Central memory CD4-positive, alpha-beta T cell (primary cell): Measurements from ENCODE around the gene ADAMTS16.

Source experiments
- DNase-seq: peaks from one replicate; pipeline ENCODE4 v3.0.0; 2022

ADAMTS16 gene

GRCh38 chr5:5246736-5247135, 106.6 kb downstream of the ADAMTS16 start:
- no peak for DNase-seq

DNA sequence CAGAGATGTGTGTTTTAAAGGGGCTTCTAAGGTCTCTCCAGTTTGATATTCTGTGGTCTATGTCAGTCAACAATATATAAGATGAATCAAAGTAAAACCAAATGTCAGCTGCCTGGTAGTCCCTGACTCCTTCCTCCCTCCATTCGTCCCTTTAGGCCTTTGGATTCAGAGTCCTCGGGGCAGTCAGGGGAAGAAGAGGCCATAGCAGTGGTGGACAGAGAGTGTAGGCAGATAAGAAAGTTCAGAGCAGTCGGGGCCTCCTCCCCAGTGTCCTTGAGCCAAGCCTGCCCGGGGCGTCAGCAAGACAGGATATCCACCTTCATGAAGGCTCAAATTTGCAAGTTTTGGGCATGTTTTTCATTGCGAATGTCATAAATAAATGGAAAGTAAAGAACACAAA, 110.6 kb downstream of the ADAMTS16 start:
- no peak for DNase-seq

GRCh38 chr5:5252106-5252505, 112.0 kb downstream of the ADAMTS16 start:
- DNase-seq: no peak

- no peak for DNase-seq
These were observed 117.2 kb downstream of the ADAMTS16 start for GRCh38 chr5:5257353-5257752.

DNA sequence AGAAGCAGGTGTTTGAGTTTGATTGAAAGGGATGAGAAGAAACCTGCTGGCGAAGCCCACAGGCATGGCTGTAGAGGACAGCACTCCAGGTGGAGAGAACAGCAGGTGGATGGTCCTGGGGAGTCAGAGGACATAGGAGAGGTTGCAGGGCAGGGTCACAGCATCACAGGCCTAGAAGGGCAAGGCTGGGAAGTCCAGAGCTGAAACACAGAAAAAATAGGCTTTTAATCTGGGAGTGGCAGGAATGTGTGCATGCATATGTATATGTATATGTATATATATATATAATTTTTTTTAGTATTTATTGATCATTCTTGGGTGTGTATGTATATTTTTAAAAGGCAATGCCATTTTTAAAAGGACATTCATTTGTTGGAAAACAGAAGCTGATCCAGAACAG, 118.4 kb downstream of the ADAMTS16 start:
- DNase-seq: no peak

GRCh38 chr5:5264727-5265126, 124.6 kb downstream of the ADAMTS16 start:
- DNase-seq: no peak

- no peak for DNase-seq
These were observed 126.2 kb downstream of the ADAMTS16 start for GRCh38 chr5:5266297-5266696.

GRCh38 chr5:5270161-5270560, 130.0 kb downstream of the ADAMTS16 start:
- no peak for DNase-seq

GRCh38 chr5:5270958-5271785, 131.0 kb downstream of the ADAMTS16 start:
- DNase-seq: no peak

- DNase-seq: no peak
These were observed 131.7 kb downstream of the ADAMTS16 start for GRCh38 chr5:5271786-5272321.

GRCh38 chr5:5273398-5273797, 133.3 kb downstream of the ADAMTS16 start:
- DNase-seq: no peak

GRCh38 chr5:5273976-5274375, 133.8 kb downstream of the ADAMTS16 start:
- no peak for DNase-seq

DNA sequence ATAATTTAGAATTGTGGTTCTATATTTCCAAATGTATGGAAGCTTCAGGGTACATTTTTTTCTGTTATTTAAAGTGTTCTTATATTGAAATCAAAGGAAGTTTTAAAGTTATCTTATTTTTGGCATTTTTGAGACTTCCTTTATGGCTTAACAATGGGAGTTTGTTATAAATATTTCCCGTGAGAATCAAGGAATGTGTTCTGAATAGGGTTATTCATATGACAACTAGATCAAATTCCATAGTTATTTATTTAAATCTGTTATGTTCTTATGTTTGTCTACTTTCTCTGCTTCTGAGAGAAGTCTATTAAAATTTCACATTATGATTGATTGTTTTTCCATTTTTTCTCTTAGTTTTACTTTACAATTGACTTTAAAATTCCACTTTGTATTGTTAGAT, 135.1 kb downstream of the ADAMTS16 start:
- DNase-seq: no peak

DNA sequence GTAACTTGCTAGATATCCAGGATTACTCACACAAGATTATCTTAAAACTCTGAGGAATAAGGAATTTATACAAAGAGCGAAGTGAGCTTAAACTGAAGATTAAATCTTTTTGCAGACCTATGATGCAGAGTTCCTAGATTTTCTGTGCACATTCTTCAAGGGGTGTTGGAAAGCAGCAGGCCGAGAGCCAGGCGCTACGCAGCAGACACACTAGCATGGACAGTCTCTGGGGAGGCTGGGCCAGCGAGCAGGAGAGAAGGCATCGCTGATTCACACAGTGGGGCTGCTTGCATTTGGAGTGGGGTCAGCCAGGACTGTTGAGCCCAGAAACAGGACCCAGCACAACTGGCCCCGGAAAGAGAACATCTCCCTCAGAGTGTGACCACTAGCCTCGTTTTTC, 136.3 kb downstream of the ADAMTS16 start:
- DNase-seq: no peak

GRCh38 chr5:5276951-5277517, 136.9 kb downstream of the ADAMTS16 start:
- DNase-seq: no peak

GRCh38 chr5:5278201-5278814, 138.2 kb downstream of the ADAMTS16 start:
- DNase-seq: no peak

DNA sequence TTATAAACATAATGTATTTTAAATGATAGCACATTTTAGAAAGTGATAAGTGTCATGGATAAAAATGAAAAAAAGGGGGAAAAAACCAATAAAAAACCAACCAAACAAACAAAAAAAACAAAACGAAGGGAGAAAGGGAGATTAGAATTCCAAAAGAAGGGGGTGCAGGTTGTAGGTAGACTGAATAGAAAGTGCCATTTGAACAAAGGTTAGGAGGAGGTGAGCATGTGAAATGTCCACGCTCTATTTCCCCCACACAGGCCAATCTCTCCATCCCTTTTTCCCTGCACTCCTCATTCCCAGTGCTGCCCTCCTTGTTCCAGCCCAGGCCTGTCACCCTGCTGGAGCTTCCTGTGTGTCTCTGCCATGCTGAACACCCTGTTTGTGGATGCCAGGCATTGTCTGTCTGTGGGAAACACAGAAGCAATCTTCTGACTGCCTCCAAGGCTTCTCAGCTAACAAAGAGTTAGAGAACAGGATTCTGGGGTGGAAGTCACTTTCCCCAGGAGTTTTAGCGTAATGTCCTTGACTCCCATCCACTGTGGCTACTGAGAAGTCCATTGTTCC, 138.8 kb downstream of the ADAMTS16 start:
- no peak for DNase-seq

DNA sequence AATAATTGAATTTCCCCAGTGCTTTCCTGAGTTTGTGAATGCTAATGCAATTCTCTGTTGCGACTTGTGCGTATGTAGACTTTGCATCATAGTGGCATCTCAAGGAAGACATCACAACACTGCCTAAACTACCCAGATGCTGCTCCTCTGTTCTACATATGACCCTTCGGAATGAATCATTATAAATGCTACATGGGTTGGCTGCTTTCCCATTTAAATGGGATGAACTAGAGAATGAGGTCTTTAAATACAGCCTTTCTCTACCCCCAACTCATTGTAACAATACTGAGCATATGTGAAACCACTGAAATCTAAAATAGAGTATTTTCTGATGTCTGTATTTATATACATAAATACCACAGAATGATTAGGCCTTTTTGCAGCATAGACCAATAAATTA, 145.8 kb downstream of the ADAMTS16 start:
- DNase-seq: no peak

DNA sequence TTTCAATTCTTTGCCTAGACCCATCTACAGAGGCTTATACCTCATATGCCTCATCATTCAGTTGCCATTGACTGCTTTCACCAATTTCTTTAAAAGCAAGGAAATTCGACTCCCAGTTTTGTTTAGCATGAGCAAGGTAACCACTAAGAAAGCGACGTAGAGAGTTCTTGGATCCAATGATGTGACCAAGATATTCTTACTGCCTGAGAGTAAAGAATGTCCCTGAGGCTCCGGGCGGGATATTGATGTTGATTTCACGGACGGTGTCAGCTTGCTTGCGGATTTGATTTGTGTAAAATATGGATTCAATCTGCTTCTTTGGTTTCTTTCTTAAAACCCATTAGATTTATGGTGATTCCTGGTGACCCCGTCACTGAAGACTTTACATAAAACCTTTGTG, 147.3 kb downstream of the ADAMTS16 start:
- DNase-seq: no peak

- no peak for DNase-seq
These were observed 148.1 kb downstream of the ADAMTS16 start for GRCh38 chr5:5288201-5288600.

DNA sequence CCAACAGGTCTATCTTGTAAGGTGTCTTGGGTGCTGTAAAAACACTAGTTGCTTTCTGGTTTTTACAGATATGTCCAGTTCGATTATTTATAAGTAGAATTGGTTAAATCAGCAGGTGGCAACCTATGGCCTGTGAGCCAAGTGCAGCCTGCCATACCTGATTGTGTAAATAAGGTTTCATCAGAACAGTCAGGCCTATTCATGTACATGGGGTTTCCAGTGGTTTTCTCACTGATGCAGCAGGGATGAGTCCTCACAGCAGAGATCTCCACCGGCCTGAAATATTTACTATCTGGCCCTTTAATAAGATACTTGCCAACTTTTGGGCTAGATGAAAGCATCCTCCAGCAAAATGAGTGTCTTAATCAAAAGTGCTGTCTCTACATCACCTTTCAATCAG, 149.4 kb downstream of the ADAMTS16 start:
- no peak for DNase-seq

DNA sequence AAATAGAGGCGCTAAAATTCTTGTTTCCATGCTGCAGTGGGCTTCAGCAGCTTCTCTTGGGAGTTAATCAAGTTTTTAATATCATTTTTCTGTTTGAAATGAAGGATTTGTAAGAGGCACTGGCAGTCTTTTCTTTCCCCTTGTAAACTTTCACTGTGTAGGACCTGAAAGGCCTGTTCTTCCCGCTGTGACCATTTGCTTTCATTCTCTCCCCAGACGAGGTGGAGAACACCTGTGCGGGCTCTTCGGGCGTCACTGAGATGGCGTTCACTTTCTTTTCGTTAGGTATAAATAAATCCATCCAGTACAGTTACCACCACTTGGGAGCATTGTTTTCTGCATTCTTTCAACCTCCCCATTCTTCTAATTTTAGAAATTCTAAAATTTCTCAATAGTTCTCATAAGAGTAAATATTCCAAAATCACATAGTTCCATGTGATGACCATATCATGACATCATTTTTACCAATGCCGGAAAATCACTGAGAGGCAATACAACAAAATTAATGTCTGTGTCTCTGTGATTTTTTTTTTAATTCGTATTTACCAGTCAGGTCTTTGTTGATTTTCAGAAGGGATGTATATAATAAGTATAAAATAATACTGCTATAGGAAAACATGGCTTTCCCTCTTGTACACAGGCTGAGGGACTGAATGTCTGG, 150.7 kb downstream of the ADAMTS16 start:
- no peak for DNase-seq

- DNase-seq: no peak
These were observed 151.2 kb downstream of the ADAMTS16 start for GRCh38 chr5:5291357-5291756.
